Measurements from ENCODE around the gene EGFL8. TPM values are rescaled to one million over a fixed set of nuclear protein-coding genes. Genes with fewer than 3 reads are reported as not detected.

Gene EGFL8
- total and polyA plus RNA-seq, 9 of the 15 experiments (the other 6 are each of a cell fraction or from before 2014, with no cell fraction given), result 2.2 to 47.4 (median 14.2) TPM

DNA sequence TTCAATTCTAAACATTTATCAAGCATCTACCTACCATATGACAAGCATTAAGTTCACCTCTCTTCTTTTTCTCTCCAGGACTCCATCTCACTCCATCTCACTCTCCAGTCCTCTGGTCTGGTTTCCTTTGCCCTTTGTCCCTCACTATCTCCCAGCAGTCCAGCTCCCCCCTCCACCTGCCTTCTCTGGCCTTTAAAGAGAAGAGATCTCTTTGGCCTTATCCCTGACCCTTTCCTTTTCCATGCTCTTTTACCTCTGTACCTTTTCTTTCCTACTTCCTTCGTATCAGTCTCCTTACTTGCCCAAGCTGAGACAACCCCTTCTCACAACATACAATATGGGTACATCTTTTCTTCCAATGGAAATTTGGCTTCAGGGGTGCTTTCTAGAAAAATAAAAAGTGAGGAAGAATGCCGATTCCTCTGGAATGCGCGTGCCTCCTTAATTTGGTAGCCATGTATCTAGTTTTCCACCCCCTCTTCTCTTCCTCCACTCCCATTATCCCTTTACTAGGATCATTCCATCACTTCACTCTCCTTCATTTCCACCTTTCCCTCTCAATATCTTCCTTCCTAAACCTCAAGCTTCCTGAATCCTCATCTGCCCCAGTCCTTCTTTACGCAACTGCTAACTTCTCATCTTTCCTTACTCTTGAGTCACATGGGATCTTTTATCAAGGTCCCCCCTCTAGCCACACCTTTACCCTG is 12.2 kb downstream of the EGFL8 start (continued):
- TF ChIP-seq, protein P1, sequence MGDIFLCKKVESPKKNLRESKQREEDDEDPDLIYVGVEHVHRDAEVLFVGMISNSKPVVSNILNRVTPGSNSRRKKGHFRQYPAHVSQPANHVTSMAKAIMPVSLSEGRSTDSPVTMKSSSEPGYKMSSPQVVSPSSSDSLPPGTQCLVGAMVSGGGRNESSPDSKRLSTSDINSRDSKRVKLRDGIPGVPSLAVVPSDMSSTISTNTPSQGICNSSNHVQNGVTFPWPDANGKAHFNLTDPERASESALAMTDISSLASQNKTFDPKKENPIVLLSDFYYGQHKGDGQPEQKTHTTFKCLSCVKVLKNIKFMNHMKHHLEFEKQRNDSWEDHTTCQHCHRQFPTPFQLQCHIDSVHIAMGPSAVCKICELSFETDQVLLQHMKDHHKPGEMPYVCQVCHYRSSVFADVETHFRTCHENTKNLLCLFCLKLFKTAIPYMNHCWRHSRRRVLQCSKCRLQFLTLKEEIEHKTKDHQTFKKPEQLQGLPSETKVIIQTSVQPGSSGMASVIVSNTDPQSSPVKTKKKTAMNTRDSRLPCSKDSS (IDR thresholded peaks at IDR 0.05; ENCODE audit: low read depth, partially characterized antibody), result peak; percentile 56
- no peak for TF ChIP-seq ZNF311 (CRISPR knock-in tag; IDR thresholded peaks at IDR 0.05)
- peak in 1 of 2 experiments; percentile 26; a peak in 1 of 4 replicates for TF ChIP-seq RAD21 (CRISPR knock-in tag; conservative IDR thresholded peaks at IDR 0.05 in 1 of 2, IDR thresholded peaks at IDR 0.05 in 1 of 2)
- TF ChIP-seq ETV1 (tag; conservative IDR thresholded peaks at IDR 0.05; ENCODE audit: low read depth), result 0 out of 2 replicates have a peak, but pooled peaks have one; percentile 34
- TF ChIP-seq HLTF (IDR thresholded peaks at IDR 0.05), result peak; percentile 88; the same call in 1 of the 2 replicates
- TF ChIP-seq PYGO2 (tag; IDR thresholded peaks at IDR 0.05), result no peak
- TF ChIP-seq MTA1 (IDR thresholded peaks at IDR 0.05; ENCODE audit: borderline replicate concordance), result peak; percentile 57; the same call in 1 of the 2 replicates
- peak in 1 of 2 experiments; percentile 46; a peak in 3 of 4 replicates for TF ChIP-seq FOXK2 (conservative IDR thresholded peaks at IDR 0.05 in 1 of 2, IDR thresholded peaks at IDR 0.05 in 1 of 2; ENCODE audit: low read depth in 2 of 2)
- TF ChIP-seq HMGN3 (IDR thresholded peaks at IDR 0.05; ENCODE audit: borderline replicate concordance, extremely low read depth, insufficient read length, low read depth, low read length), result no peak
- TF ChIP-seq CEBPG (CRISPR knock-in tag; IDR thresholded peaks at IDR 0.05), result no peak
- TF ChIP-seq CEBPG (tag; conservative IDR thresholded peaks at IDR 0.05 in 1 of 2, IDR thresholded peaks at IDR 0.05 in 1 of 2), result peak; percentile 49 to 61; a peak in 3 of 4 replicates
- peak; percentile 25; the same call in 1 of the 2 replicates for TF ChIP-seq NCOA1 (IDR thresholded peaks at IDR 0.05; ENCODE audit: low read depth)
- TF ChIP-seq, protein P2, sequence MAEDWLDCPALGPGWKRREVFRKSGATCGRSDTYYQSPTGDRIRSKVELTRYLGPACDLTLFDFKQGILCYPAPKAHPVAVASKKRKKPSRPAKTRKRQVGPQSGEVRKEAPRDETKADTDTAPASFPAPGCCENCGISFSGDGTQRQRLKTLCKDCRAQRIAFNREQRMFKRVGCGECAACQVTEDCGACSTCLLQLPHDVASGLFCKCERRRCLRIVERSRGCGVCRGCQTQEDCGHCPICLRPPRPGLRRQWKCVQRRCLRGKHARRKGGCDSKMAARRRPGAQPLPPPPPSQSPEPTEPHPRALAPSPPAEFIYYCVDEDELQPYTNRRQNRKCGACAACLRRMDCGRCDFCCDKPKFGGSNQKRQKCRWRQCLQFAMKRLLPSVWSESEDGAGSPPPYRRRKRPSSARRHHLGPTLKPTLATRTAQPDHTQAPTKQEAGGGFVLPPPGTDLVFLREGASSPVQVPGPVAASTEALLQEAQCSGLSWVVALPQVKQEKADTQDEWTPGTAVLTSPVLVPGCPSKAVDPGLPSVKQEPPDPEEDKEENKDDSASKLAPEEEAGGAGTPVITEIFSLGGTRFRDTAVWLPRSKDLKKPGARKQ (CRISPR knock-in tag; IDR thresholded peaks at IDR 0.05), result no peak
- peak; percentile 87 for TF ChIP-seq LARP7 (IDR thresholded peaks at IDR 0.05)
- peak; percentile 89; the same call in 1 of the 2 replicates for TF ChIP-seq ZC3H8 (IDR thresholded peaks at IDR 0.05)
- TF ChIP-seq, protein P3, sequence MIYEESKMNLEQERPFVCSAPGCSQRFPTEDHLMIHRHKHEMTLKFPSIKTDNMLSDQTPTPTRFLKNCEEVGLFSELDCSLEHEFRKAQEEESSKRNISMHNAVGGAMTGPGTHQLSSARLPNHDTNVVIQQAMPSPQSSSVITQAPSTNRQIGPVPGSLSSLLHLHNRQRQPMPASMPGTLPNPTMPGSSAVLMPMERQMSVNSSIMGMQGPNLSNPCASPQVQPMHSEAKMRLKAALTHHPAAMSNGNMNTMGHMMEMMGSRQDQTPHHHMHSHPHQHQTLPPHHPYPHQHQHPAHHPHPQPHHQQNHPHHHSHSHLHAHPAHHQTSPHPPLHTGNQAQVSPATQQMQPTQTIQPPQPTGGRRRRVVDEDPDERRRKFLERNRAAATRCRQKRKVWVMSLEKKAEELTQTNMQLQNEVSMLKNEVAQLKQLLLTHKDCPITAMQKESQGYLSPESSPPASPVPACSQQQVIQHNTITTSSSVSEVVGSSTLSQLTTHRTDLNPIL (CRISPR knock-in tag; IDR thresholded peaks at IDR 0.05), result no peak
- TF ChIP-seq, protein P4, sequence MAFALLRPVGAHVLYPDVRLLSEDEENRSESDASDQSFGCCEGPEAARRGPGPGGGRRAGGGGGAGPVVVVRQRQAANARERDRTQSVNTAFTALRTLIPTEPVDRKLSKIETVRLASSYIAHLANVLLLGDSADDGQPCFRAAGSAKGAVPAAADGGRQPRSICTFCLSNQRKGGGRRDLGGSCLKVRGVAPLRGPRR (CRISPR knock-in tag; IDR thresholded peaks at IDR 0.05), result 0 out of 2 replicates have a peak, but pooled peaks have one; percentile 19

Measured in K562 (cell line).